Sciatic nerve (tissue), 2 donors: ENCODE results near the gene CCDC33. TPM values are rescaled to one million over a fixed set of nuclear protein-coding genes. Genes with fewer than 3 reads are reported as not detected.

ENCODE experiments used
- ATAC-seq: fragments of 200-7000 bp; cut with Tn5 transposase; one replicate; pipeline ENCODE4 v1.9.1; 2020; ENCODE audit warnings: mild to moderate bottlenecking, moderate library complexity
- DNase-seq: peaks from one replicate; pipeline ENCODE4 v3.0.0-alpha.2; 2020; ENCODE audit warnings: low spot score
- intact Hi-C: fragments of 100-400 bp; cut with DNase I; formaldehyde crosslinking; loops from one replicate; pipeline ENCODE4 v1.14.2; 2022
- total RNA-seq: library from RNA; stranded (reverse); fragmentation: NEBNext Ultra II Directional; extraction: Animal tissue kit (Norgen Biotek cat#: 25700); gene quantifications from one replicate; pipeline ENCODE4 v1.2.1, GENCODE V29; 2021
- donor health status: DM: no; HTN: no; CAD: no.
- donor health status: DM: no; HTN: no; CAD: no.

CCDC33 gene
- not detected for total RNA-seq

DNA sequence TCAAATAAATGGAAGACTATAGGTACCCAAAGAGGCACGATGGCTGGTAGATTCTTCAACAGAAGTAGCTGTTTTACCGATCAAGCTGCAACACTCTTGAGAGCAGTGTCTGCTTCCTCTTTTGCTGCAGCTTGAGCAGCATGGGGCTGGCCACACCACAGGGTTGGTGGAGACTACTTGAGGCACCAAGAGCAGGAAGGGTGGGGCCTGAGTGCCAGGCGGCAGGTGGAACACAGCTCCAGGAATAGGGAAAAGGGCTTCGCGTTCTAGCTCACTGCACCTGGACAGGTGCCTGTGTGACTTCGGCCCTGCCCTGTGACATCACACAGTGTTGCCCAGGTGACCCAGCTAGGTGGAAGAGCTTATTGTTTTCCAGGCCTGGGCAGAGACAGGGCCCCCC is at the start of gene CCDC33:
Gene CCDC33 (plus strand): TSS at position 365 of the 400 bp plus-strand sequence. CDS start 394 bp downstream, outside the sequence.
- intact Hi-C loops = no loop called here
- DNase-seq (no peak), ATAC-seq (no peak)

GRCh38 chr15:74188216-74188615 is 47.9 kb upstream of the CCDC33 start:
- intact Hi-C loops = no loop called here
- ATAC-seq = no peak
- no peak for DNase-seq

DNA sequence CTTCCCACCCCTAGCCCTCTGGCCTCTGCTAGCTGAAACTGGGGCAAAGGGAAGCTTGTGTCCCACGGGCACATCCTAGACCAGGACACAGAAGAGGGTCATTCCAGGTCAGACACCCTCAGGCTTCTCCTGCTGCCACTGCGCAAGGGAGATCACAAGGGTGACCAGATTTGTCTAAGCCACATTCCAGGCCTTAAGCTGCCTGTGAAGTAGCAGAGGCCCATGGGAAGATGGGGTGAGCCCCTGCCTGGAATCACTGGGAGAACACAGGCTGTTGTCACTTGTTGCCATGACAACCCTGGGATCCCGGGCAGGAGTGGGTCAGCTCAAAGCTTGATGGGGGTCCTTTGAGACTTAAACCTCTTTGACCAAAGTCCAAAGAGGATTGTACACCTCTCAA is 44.3 kb upstream of the CCDC33 start:
- DNase-seq (no peak), ATAC-seq (no peak)
- intact Hi-C loops = no loop called here

- intact Hi-C loops = no loop called here
- DNase-seq = no peak
- no peak for ATAC-seq
Measured at GRCh38 chr15:74192751-74193150, 43.4 kb upstream of the CCDC33 start.

DNA sequence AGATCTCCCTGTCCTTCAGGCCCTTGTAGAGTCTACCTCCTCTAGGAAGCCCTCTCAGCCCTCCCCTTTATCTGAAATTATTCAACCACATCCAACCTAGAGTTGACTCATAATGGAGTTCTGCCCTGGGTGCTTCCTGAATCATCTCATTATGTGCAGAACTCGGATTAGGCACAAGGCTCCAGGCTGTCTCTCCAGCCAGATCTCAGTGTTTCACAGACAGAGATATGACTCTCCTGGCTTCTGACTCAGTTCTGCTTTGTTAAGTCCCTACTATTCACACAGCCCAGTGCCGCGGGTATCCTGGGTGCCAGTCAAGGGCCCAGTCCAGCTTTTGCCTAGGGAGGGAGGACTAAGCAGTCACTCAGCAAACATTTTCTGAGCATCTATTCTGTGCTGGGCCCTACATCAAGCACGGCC is 42.8 kb upstream of the CCDC33 start:
- intact Hi-C loops = no loop called here
- no peak for ATAC-seq
- no peak for DNase-seq

GRCh38 chr15:74193905-74194304 is 42.2 kb upstream of the CCDC33 start:
- intact Hi-C loops = no loop called here
- DNase-seq (no peak), ATAC-seq (no peak)

- DNase-seq (no peak), ATAC-seq (no peak)
- intact Hi-C loops = no loop called here
Measured at GRCh38 chr15:74194572-74195559, 41.3 kb upstream of the CCDC33 start.

- no peak for DNase-seq
- no peak for ATAC-seq
- intact Hi-C loops = no loop called here
Measured at GRCh38 chr15:74196175-74196574, 40.0 kb upstream of the CCDC33 start.

DNA sequence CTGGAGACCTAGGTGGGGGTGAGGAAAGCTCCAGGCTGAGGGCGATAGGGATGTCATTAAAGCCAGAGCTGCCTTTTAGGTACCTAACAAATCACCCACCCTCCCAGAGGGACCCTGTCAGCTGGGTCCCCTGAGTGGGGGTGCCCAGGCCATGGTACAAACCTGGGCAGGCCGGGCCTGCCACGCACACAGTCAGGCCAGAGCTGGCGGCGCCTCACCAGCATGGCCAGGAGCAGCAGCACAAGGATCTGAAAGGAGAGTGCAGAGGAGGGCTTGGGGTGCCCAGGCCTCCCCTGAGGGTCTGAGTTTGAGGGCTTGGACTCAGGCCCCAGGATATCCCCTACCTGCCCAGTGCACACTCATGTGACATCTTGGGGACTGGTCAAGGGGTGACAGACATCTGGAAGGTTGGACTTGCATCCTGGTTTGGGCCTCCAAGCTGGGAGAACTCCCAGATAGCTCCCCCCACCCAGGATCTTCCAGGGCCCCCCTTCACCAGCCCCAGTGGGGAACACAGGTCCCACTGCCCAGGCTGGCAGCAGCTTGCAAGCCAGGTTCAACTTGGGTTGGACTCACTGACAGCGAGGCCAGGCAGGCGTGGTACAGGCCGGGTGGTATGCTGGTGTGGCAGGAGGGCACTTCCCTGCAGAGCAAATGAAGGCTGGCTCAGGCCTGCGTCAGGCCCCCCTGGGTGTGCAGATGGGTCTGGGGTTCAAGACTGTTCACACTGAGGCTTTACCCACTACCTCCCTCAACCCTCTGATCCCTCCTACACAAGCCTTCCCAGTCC is 38.8 kb upstream of the CCDC33 start:
- DNase-seq (no peak), ATAC-seq (no peak)
- intact Hi-C loops = no loop called here

DNA sequence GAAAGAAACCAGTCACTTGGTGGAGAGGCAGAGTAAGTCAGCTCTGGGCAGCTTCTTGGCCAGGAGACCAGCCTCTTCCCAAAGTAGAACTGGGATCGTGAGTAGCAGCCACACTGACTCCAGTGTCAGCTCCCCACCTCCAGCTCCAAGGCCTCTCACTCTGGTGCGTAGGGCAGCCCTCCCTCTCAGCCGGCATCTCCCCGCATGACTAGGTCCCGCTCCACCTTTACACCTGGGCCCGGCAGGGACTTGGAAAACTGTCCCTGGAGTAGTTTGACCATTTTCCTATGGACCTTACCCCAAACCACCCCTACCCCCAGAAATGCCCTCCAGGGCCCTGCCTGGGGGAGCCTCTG is 36.9 kb upstream of the CCDC33 start:
- intact Hi-C loops = no loop called here
- ATAC-seq (no peak), DNase-seq (no peak)

DNA sequence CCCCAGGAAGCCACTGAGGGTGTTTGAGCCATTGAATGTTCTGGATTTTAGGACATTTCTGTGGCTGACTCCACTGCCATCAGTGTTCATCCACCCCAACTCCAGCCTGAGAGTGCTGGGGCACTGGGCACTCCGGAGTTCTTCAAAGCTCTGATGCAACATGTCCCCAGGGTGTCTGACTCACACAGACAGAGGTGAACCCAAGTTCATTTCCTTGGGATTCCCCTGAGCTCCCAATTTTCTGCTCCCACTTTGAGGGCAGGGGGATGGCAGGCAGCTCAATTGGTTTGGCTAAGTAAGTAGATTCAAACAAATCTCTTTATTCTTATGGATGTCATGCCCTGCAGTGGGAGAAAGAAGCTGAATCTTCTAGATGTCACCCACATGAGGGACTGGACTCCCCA is 35.7 kb upstream of the CCDC33 start:
- DNase-seq (peak; percentile 74), ATAC-seq (peak; percentile 82)
- intact Hi-C loops = no loop called here

GRCh38 chr15:74200871-74201419 is 35.2 kb upstream of the CCDC33 start:
- peak; percentile 70 for DNase-seq
- peak; percentile 71 for ATAC-seq
- intact Hi-C loops = no loop called here

- DNase-seq (no peak), ATAC-seq (no peak)
- intact Hi-C loops = no loop called here
Measured at GRCh38 chr15:74201710-74202420, 34.3 kb upstream of the CCDC33 start.

GRCh38 chr15:74202452-74203401 is 33.4 kb upstream of the CCDC33 start, which contains the start of gene STRA6:
TSS of gene STRA6 (minus strand) at chr15:74202787. CDS start at chr15:74202267, 520 bp downstream.
- intact Hi-C loops = no loop called here
- no peak for DNase-seq
- ATAC-seq = no peak

- DNase-seq (peak; percentile 70), ATAC-seq (peak; percentile 64)
- intact Hi-C loops = no loop called here
Measured at GRCh38 chr15:74203914-74204431, 32.2 kb upstream of the CCDC33 start.

GRCh38 chr15:74205582-74205947 is 30.6 kb upstream of the CCDC33 start:
- DNase-seq (no peak), ATAC-seq (no peak)
- intact Hi-C loops = no loop called here

DNA sequence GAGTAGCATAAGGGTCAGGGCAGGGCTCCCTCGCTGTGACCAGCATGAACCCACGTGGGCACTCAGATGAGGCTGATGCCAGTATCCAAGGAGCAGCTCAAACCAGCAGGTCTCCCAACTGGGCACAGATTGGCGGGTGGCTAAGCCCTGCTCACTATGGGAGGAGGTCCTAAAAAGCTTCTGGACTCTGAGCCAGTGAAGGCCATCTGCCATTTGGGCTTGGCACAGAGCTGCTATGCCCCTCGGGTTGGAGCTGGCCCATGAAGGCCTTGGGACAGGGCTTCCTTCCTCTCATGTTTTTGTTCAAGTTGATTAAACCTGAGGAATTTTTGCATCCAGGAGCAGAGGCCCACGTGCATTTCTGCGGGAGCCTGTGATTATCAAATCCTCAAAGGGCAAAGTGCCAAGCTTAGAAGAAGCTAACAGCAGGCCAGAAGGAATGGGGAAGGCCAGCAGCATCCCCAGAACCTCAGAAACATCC is 29.3 kb upstream of the CCDC33 start:
- intact Hi-C loops = no loop called here
- no peak for ATAC-seq
- DNase-seq = no peak
